ENCODE measurements around the gene CCRL2.

DNA sequence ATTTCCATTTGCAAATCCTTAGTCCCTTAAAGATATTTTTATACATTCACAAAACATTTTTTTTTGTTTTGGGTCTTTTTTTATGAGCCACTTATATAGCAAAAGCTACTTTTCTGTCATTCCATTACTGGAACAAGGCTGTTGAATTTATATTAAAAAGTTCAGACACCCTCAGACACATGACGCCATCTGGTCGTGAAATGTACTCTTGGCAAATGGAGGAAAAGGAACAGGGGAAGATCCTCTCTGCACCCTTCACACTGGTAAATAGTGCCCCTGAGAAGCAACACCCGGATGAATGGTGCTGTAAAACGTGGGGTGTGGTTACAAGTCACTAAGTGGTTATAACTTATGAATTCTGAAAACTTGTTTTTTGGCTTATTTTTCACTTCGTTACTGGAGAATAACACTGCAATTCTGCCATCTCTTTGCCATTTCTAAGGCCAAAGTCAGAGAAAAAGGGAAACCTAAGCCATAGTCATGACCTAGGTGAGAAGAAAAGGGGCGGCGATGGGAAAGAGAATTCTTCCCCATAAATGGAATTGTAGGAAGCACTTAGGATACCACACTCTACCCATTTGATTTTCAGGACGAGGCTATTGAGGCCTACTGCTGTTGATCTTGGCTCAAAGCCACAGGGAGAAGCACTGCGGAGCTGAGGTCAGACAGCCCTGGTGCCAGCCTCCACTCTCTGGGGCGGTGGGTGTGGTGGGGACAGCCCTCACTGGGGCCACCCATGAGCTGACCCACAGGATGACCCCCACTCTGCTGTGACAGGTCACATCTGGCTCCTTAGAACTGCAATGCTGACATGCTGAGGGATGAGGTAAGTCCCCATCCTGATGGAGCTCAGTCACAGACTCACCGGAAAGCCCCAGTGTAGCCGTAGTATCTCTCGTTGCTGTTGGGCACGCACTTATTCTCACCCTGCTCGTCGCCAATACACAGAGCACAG is 35.8 kb downstream of the CCRL2 start:
- TF ChIP-seq, protein P1, sequence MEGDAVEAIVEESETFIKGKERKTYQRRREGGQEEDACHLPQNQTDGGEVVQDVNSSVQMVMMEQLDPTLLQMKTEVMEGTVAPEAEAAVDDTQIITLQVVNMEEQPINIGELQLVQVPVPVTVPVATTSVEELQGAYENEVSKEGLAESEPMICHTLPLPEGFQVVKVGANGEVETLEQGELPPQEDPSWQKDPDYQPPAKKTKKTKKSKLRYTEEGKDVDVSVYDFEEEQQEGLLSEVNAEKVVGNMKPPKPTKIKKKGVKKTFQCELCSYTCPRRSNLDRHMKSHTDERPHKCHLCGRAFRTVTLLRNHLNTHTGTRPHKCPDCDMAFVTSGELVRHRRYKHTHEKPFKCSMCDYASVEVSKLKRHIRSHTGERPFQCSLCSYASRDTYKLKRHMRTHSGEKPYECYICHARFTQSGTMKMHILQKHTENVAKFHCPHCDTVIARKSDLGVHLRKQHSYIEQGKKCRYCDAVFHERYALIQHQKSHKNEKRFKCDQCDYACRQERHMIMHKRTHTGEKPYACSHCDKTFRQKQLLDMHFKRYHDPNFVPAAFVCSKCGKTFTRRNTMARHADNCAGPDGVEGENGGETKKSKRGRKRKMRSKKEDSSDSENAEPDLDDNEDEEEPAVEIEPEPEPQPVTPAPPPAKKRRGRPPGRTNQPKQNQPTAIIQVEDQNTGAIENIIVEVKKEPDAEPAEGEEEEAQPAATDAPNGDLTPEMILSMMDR (IDR thresholded peaks at IDR 0.05; ENCODE audit: poor library complexity, severe bottlenecking) = peak; percentile 64
- TF ChIP-seq, protein P2, sequence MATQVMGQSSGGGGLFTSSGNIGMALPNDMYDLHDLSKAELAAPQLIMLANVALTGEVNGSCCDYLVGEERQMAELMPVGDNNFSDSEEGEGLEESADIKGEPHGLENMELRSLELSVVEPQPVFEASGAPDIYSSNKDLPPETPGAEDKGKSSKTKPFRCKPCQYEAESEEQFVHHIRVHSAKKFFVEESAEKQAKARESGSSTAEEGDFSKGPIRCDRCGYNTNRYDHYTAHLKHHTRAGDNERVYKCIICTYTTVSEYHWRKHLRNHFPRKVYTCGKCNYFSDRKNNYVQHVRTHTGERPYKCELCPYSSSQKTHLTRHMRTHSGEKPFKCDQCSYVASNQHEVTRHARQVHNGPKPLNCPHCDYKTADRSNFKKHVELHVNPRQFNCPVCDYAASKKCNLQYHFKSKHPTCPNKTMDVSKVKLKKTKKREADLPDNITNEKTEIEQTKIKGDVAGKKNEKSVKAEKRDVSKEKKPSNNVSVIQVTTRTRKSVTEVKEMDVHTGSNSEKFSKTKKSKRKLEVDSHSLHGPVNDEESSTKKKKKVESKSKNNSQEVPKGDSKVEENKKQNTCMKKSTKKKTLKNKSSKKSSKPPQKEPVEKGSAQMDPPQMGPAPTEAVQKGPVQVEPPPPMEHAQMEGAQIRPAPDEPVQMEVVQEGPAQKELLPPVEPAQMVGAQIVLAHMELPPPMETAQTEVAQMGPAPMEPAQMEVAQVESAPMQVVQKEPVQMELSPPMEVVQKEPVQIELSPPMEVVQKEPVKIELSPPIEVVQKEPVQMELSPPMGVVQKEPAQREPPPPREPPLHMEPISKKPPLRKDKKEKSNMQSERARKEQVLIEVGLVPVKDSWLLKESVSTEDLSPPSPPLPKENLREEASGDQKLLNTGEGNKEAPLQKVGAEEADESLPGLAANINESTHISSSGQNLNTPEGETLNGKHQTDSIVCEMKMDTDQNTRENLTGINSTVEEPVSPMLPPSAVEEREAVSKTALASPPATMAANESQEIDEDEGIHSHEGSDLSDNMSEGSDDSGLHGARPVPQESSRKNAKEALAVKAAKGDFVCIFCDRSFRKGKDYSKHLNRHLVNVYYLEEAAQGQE (IDR thresholded peaks at IDR 0.05; ENCODE audit: borderline replicate concordance) = no peak
- no peak for TF ChIP-seq MXI1 (conservative IDR thresholded peaks at IDR 0.05; ENCODE audit: poor library complexity, severe bottlenecking)

All from neural cell (in vitro differentiated cells).